Fibroblast of lung (primary cell): ENCODE data around the gene CFB. TPM values are rescaled to one million over a fixed set of nuclear protein-coding genes. Genes with fewer than 3 reads are reported as not detected.
"Not testable (repeated sequence)": the region's sequence is repeated elsewhere in the genome, so short reads cannot be mapped to it uniquely, and the experiment has no call there.

Experiments used
- DNase-seq, 2 donors: peaks; one replicate each; pipeline versions ENCODE4 v3.0.0 to v3.0.0-alpha.2; 2010; ENCODE audit warnings: low read depth in 2 of 2
- H2AFZ ChIP-seq: 2 replicates; pipeline ENCODE4 v1.5.1; 2012; ENCODE audit warnings: low read length, control low read depth, inconsistent platforms
- H3K27ac ChIP-seq: 2 replicates; pipeline ENCODE4 v1.5.1; 2011; ENCODE audit warnings: low read length, control low read depth; ENCODE audit not compliant: insufficient read depth
- H3K27me3 ChIP-seq: 2 replicates; pipeline ENCODE4 v1.5.1; 2011; ENCODE audit warnings: mild to moderate bottlenecking, low read length; ENCODE audit not compliant: control insufficient read depth, insufficient read depth
- H3K36me3 ChIP-seq: 2 replicates; pipeline ENCODE4 v1.5.1; 2011; ENCODE audit warnings: low read length; ENCODE audit not compliant: control insufficient read depth, insufficient read depth
- H3K4me1 ChIP-seq: 2 replicates; pipeline ENCODE4 v1.5.1; 2011; ENCODE audit warnings: low read length; ENCODE audit not compliant: control insufficient read depth, insufficient read depth; ENCODE audit errors: extremely low read depth
- H3K4me2 ChIP-seq: 2 replicates; pipeline ENCODE4 v1.5.1; 2011; ENCODE audit warnings: low read length, control low read depth; ENCODE audit not compliant: insufficient read depth; ENCODE audit errors: extremely low read depth
- H3K4me3 ChIP-seq, 4 experiments: fragments of 200-600 bp in 1 of 4; sonication (generic) in 1 of 4; replicated peaks in 1 of 4; 2 replicates each; pipeline ENCODE4 v1.5.1; 2011 to 2016; ENCODE audit warnings: low read length in 4 of 4, low read depth in 3 of 4, mild to moderate bottlenecking in 3 of 4, control low read depth in 2 of 4, inconsistent platforms in 1 of 4, mixed read lengths in 1 of 4; ENCODE audit not compliant: insufficient read depth in 1 of 4; ENCODE audit errors: control extremely low read depth in 1 of 4
- H3K79me2 ChIP-seq: 2 replicates; pipeline ENCODE4 v1.5.1; 2012; ENCODE audit warnings: mild to moderate bottlenecking, low read length, inconsistent platforms; ENCODE audit not compliant: control insufficient read depth, insufficient read depth
- H3K9ac ChIP-seq: 2 replicates; pipeline ENCODE4 v1.5.1; 2011; ENCODE audit warnings: mild to moderate bottlenecking, low read length, control low read depth; ENCODE audit not compliant: insufficient read depth
- H3K9me3 ChIP-seq: 2 replicates; pipeline ENCODE4 v1.5.1; 2012; ENCODE audit warnings: low read depth, low read length; ENCODE audit not compliant: control insufficient read depth, insufficient read depth
- H4K20me1 ChIP-seq: 2 replicates; pipeline ENCODE4 v1.5.1; 2011; ENCODE audit warnings: low read length; ENCODE audit not compliant: control insufficient read depth, insufficient read depth; ENCODE audit errors: extremely low read depth
- CTCF ChIP-seq, 2 donors: IDR thresholded peaks in 1 of 2; conservative IDR thresholded peaks in 1 of 2; 1 replicate in 1 of 2; 2 replicates in 1 of 2; pipeline ENCODE4 v1.5.1; 2011 to 2012; ENCODE audit warnings: low read length in 2 of 2, control low read depth in 1 of 2, inconsistent platforms in 1 of 2, low read depth in 1 of 2, mild to moderate bottlenecking in 1 of 2
- EZH2 ChIP-seq: IDR thresholded peaks from 2 replicates; pipeline ENCODE4 v1.5.1; 2012; ENCODE audit warnings: low read length, control low read depth, mild to moderate bottlenecking; ENCODE audit errors: missing control alignments
- polyA plus RNA-seq, 2 donors: library from polyadenylated mRNA; depleted of rRNA in 1 of 2; stranded (reverse) in 1 of 2; unstranded in 1 of 2; fragments of >200 nt; gene quantifications; 2 replicates each; pipeline ENCODE4 v1.2.1, GENCODE V29; 2011 to 2012; ENCODE audit warnings: missing spikeins in 1 of 2
- total RNA-seq: library from RNA; depleted of rRNA; stranded (reverse); fragments of >200 nt; gene quantifications from 2 replicates; pipeline ENCODE4 v1.2.1, GENCODE V29; 2014

Gene CFB
- total and polyA plus RNA-seq, 2 donors (not counting 1 experiment from before 2014, with no cell fraction given), result 21.7 to 62.9 TPM

- Histone ChIP-seq H3K27ac (peak overlapping the region; percentile 51), H3K4me1 (peaks cover 15% of the 10 kb centered on the region)
Observed at GRCh38 chr6:31908791-31909190, 37.1 kb upstream of the CFB start.

GRCh38 chr6:31909298-31909697 is 36.6 kb upstream of the CFB start:
- not testable (repeated sequence) for DNase-seq, H3K36me3 ChIP-seq, H3K27me3 ChIP-seq, H3K4me2 ChIP-seq, H3K9ac ChIP-seq, H2AFZ ChIP-seq, H3K9me3 ChIP-seq, H3K79me2 ChIP-seq, H4K20me1 ChIP-seq, H3K4me3 ChIP-seq
- peaks cover 15% of the 10 kb centered on the region for H3K4me1 ChIP-seq
- H3K27ac ChIP-seq, result peak overlapping the region; percentile 43

More at GRCh38 chr6:31908791-31909190, 37.1 kb upstream of the CFB start:
- no peaks in the 10 kb centered on the region for H3K9me3 ChIP-seq
- H3K36me3 ChIP-seq, result no peaks in the 10 kb centered on the region
- no peaks in the 10 kb centered on the region for H3K27me3 ChIP-seq
- DNase-seq, result peak; percentile 45 to 65
- H4K20me1 ChIP-seq, result no peaks in the 10 kb centered on the region
- no peaks in the 10 kb centered on the region for H3K79me2 ChIP-seq
- no peak overlapping the region for H3K9ac ChIP-seq
- no peak overlapping the region for H3K4me3 ChIP-seq
- TF ChIP-seq CTCF (conservative IDR thresholded peaks at IDR 0.05 in 1 of 2, IDR thresholded peaks at IDR 0.05 in 1 of 2; ENCODE audit: low read depth in 1 of 2, low read length in 2 of 2), result no peak
- TF ChIP-seq EZH2, result no peak
- no peak overlapping the region for H3K4me2 ChIP-seq
- no peak overlapping the region for H2AFZ ChIP-seq

- Histone ChIP-seq H3K4me3 (no peak overlapping the region), H3K4me2 (no peak overlapping the region), H3K79me2 (no peaks in the 10 kb centered on the region), H3K9me3 (no peaks in the 10 kb centered on the region), H3K27ac (peak overlapping the region; percentile 17), H2AFZ (no peak overlapping the region), H3K9ac (no peak overlapping the region), H3K27me3 (no peaks in the 10 kb centered on the region), H4K20me1 (no peaks in the 10 kb centered on the region), H3K36me3 (no peaks in the 10 kb centered on the region), H3K4me1 (peaks cover 15% of the 10 kb centered on the region)
- TF ChIP-seq EZH2, result no peak
- no peak for TF ChIP-seq CTCF (conservative IDR thresholded peaks at IDR 0.05 in 1 of 2, IDR thresholded peaks at IDR 0.05 in 1 of 2; ENCODE audit: low read depth in 1 of 2, low read length in 2 of 2)
- DNase-seq, result no peak
Observed at GRCh38 chr6:31911826-31912585, 33.9 kb upstream of the CFB start.
